H9 (cell line): ENCODE measurements around the gene SLC35E3. TPM values are rescaled to one million over a fixed set of nuclear protein-coding genes. Genes with fewer than 3 reads are reported as not detected.

ENCODE experiments used
- DNase-seq: peaks from one replicate; pipeline ENCODE4 v3.0.0-alpha.2; 2017
- H2AFZ ChIP-seq: one replicate; pipeline ENCODE4 v1.6.1; 2013; ENCODE audit warnings: mild to moderate bottlenecking, low read length, control low read depth, moderate library complexity
- H2AK5ac ChIP-seq: 2 replicates; pipeline ENCODE4 v1.6.1; 2013; ENCODE audit warnings: low read length, control low read depth, mixed read lengths; ENCODE audit not compliant: insufficient read length
- H2BK120ac ChIP-seq: one replicate; pipeline ENCODE4 v1.6.1; 2013; ENCODE audit warnings: low read depth, mild to moderate bottlenecking, low read length, control low read depth, inconsistent platforms; ENCODE audit not compliant: poor library complexity, severe bottlenecking
- H2BK12ac ChIP-seq: 2 replicates; pipeline ENCODE4 v1.6.1; 2013; ENCODE audit warnings: low read length, control low read depth, mixed read lengths, low read depth; ENCODE audit not compliant: insufficient read length
- H2BK15ac ChIP-seq: 2 replicates; pipeline ENCODE4 v1.6.1; 2013; ENCODE audit warnings: low read depth, low read length, control low read depth
- H2BK20ac ChIP-seq: one replicate; pipeline ENCODE4 v1.6.1; 2013; ENCODE audit warnings: low read depth, mild to moderate bottlenecking, low read length, control low read depth, inconsistent platforms; ENCODE audit not compliant: poor library complexity, severe bottlenecking
- H2BK5ac ChIP-seq: 2 replicates; pipeline ENCODE4 v1.6.1; 2013; ENCODE audit warnings: low read length, control low read depth, mixed read lengths; ENCODE audit not compliant: insufficient read length
- H3K14ac ChIP-seq: 2 replicates; pipeline ENCODE4 v1.6.1; 2013; ENCODE audit warnings: low read length, control low read depth; ENCODE audit not compliant: insufficient read depth
- H3K18ac ChIP-seq: 2 replicates; pipeline ENCODE4 v1.6.1; 2013; ENCODE audit warnings: low read depth, mild to moderate bottlenecking, mixed read lengths, low read length, control low read depth; ENCODE audit not compliant: insufficient read length
- H3K23ac ChIP-seq: 2 replicates; pipeline ENCODE4 v1.6.1; 2013; ENCODE audit warnings: low read length, control low read depth, mixed read lengths, low read depth; ENCODE audit not compliant: insufficient read length
- H3K23me2 ChIP-seq: 2 replicates; pipeline ENCODE4 v1.6.1; 2013; ENCODE audit warnings: low read depth, mild to moderate bottlenecking, mixed read lengths, low read length, control low read depth; ENCODE audit not compliant: insufficient read length, poor library complexity, severe bottlenecking
- H3K27ac ChIP-seq: 2 replicates; pipeline ENCODE4 v1.5.1; 2013; ENCODE audit warnings: low read length, control low read depth, mixed read lengths, low read depth; ENCODE audit not compliant: insufficient read length
- H3K27me3 ChIP-seq: 2 replicates; pipeline ENCODE4 v1.6.1; 2013; ENCODE audit warnings: low read length, control low read depth, inconsistent platforms; ENCODE audit not compliant: insufficient read depth
- H3K4ac ChIP-seq: 2 replicates; pipeline ENCODE4 v1.6.1; 2013; ENCODE audit warnings: low read depth, mild to moderate bottlenecking, control low read depth, inconsistent platforms, low read length, moderate library complexity
- H3K4me1 ChIP-seq: 2 replicates; pipeline ENCODE4 v1.6.1; 2013; ENCODE audit warnings: low read length, control low read depth, inconsistent platforms; ENCODE audit not compliant: insufficient read depth
- H3K4me2 ChIP-seq: 2 replicates; pipeline ENCODE4 v1.6.1; 2013; ENCODE audit warnings: low read length, control low read depth, mixed read lengths; ENCODE audit not compliant: insufficient read length, insufficient read depth
- H3K56ac ChIP-seq: 2 replicates; pipeline ENCODE4 v1.6.1; 2013; ENCODE audit warnings: low read depth, mild to moderate bottlenecking, mixed read lengths, low read length, control low read depth; ENCODE audit not compliant: insufficient read length
- H3K79me1 ChIP-seq: 2 replicates; pipeline ENCODE4 v1.6.1; 2013; ENCODE audit warnings: low read depth, mild to moderate bottlenecking, moderate library complexity, low read length, control low read depth, inconsistent platforms; ENCODE audit not compliant: insufficient read depth, poor library complexity, severe bottlenecking
- H3K79me2 ChIP-seq: 2 replicates; pipeline ENCODE4 v1.6.1; 2013; ENCODE audit warnings: low read length, control low read depth, inconsistent platforms; ENCODE audit not compliant: insufficient read depth
- H3K9ac ChIP-seq: 2 replicates; pipeline ENCODE4 v1.6.1; 2013; ENCODE audit warnings: low read length, control low read depth, mixed read lengths; ENCODE audit not compliant: insufficient read length; ENCODE audit errors: extremely low read depth
- H3K9me3 ChIP-seq: one replicate; pipeline ENCODE4 v1.6.1; 2013; ENCODE audit warnings: low read depth, low read length, inconsistent platforms; ENCODE audit not compliant: control insufficient read depth
- H3T11ph ChIP-seq: one replicate; pipeline ENCODE4 v1.6.1; 2013; ENCODE audit warnings: mild to moderate bottlenecking, low read length, control low read depth, inconsistent platforms
- H4K20me1 ChIP-seq: one replicate; pipeline ENCODE4 v1.6.1; 2013; ENCODE audit not compliant: control insufficient read depth, insufficient read length, insufficient read depth
- H4K5ac ChIP-seq: 2 replicates; pipeline ENCODE4 v1.6.1; 2013; ENCODE audit warnings: low read depth, mild to moderate bottlenecking, mixed read lengths, low read length, control low read depth; ENCODE audit not compliant: insufficient read length
- H4K8ac ChIP-seq: replicated peaks from 2 replicates; pipeline ENCODE4 v1.6.1; 2013; ENCODE audit warnings: low read length, control low read depth, mixed read lengths, low read depth; ENCODE audit not compliant: insufficient read length
- H4K91ac ChIP-seq: 2 replicates; pipeline ENCODE4 v1.6.1; 2013; ENCODE audit warnings: low read depth, mild to moderate bottlenecking, moderate library complexity, mixed read lengths, low read length, control low read depth; ENCODE audit not compliant: insufficient read length
- H3K27ac Mint-ChIP-seq, 3 experiments: 2 replicates in 2 of 3; 3 replicates in 1 of 3; pipeline ENCODE4 v1.8.0; 2020 to 2021; ENCODE audit warnings: mixed read lengths in 3 of 3, mild to moderate bottlenecking in 1 of 3, moderate library complexity in 1 of 3
- H3K27me3 Mint-ChIP-seq: 2 replicates; pipeline ENCODE4 v1.8.0; 2021; ENCODE audit warnings: low read depth, mild to moderate bottlenecking, moderate library complexity, mixed read lengths
- H3K36me3 Mint-ChIP-seq, 3 experiments: 2 replicates in 2 of 3; 3 replicates in 1 of 3; pipeline ENCODE4 v1.8.0; 2020 to 2021; ENCODE audit warnings: low read depth in 3 of 3, mixed read lengths in 3 of 3; ENCODE audit not compliant: insufficient read depth in 1 of 3
- H3K4me1 Mint-ChIP-seq, 2 experiments: 2 replicates each; pipeline ENCODE4 v1.8.0; 2020; ENCODE audit warnings: mixed read lengths in 2 of 2
- H3K4me3 Mint-ChIP-seq, 2 experiments: 2 replicates in 1 of 2; 3 replicates in 1 of 2; pipeline ENCODE4 v1.8.0; 2020 to 2021; ENCODE audit warnings: mild to moderate bottlenecking in 2 of 2, mixed read lengths in 2 of 2, moderate library complexity in 1 of 2
- H3K9me3 Mint-ChIP-seq, 2 experiments: 2 replicates in 1 of 2; 3 replicates in 1 of 2; pipeline ENCODE4 v1.8.0; 2020; ENCODE audit warnings: mild to moderate bottlenecking in 2 of 2, mixed read lengths in 2 of 2, moderate library complexity in 1 of 2
- CTCF ChIP-seq: fragments of 200-600 bp; sonication (generic); conservative IDR thresholded peaks from 3 replicates; pipeline ENCODE4 v1.8.0; 2021; ENCODE audit warnings: antibody characterized with exemption, mild to moderate bottlenecking
- WGBS: extraction: QIAGEN DNeasy Blood & Tissue Kit; methylation state at CpG from one replicate; pipeline ENCODE4 v1.1.7; 2013; ENCODE audit warnings: missing lambda C conversion rate, low lambda C conversion rate, mixed read lengths; ENCODE audit not compliant: insufficient read length; ENCODE audit errors: extremely low coverage; 5-methylcytosine and 5-hydroxymethylcytosine counted together
- total RNA-seq: library from RNA; stranded (reverse); gene quantifications from 2 replicates; pipeline ENCODE4 v1.2.1, GENCODE V29; 2021

SLC35E3 gene
- total RNA-seq, 1 experiment from 2014 or later = 17.9 TPM

GRCh38 chr12:68815232-68815927 is 69.4 kb downstream of the SLC35E3 start:
- no peak overlapping the region for H3K4me2 ChIP-seq
- no peaks in the 10 kb centered on the region for H3K27me3 Mint-ChIP-seq
- no peaks in the 10 kb centered on the region for H3K9me3 Mint-ChIP-seq
- no peak overlapping the region for H4K5ac ChIP-seq
- H3K14ac ChIP-seq = no peak overlapping the region
- no peak overlapping the region for H2AK5ac ChIP-seq
- no peak for DNase-seq
- no peak overlapping the region for H3K56ac ChIP-seq
- H3K23me2 ChIP-seq = no peaks in the 10 kb centered on the region
- no peak overlapping the region for H2BK5ac ChIP-seq
- H3K27ac Mint-ChIP-seq = no peak overlapping the region
- H2BK120ac ChIP-seq = no peak overlapping the region
- H3K4me1 Mint-ChIP-seq = peaks cover 0 to 13% of the 10 kb centered on the region in 2 experiments; a peak in 2 of 4 replicates
- H3K4ac ChIP-seq = no peak overlapping the region
- no peak overlapping the region for H2BK12ac ChIP-seq
- no peak overlapping the region for H2BK15ac ChIP-seq
- H3K27ac ChIP-seq = no peak overlapping the region
- H3K9me3 ChIP-seq = no peaks in the 10 kb centered on the region
- no peaks in the 10 kb centered on the region for H3K27me3 ChIP-seq
- no peak overlapping the region for H2BK20ac ChIP-seq
- TF ChIP-seq CTCF = no peak
- no peak overlapping the region for H3K18ac ChIP-seq
- H3K9ac ChIP-seq = no peak overlapping the region
- H4K91ac ChIP-seq = no peak overlapping the region
- no peak overlapping the region for H3K23ac ChIP-seq
- no peak overlapping the region for H4K8ac ChIP-seq
- no CpG with 5 or more reads among the region's 5 CpGs for WGBS
- no peak overlapping the region for H2AFZ ChIP-seq
- no peaks in the 10 kb centered on the region for H3K79me1 ChIP-seq
- H3K4me1 ChIP-seq = no peaks in the 10 kb centered on the region
- peaks cover 19 to 81% (median 73%) of the 10 kb centered on the region in 3 experiments; a peak in 6 of 7 replicates for H3K36me3 Mint-ChIP-seq
- no peak overlapping the region for H3T11ph ChIP-seq
- H3K79me2 ChIP-seq = peaks cover 2% of the 10 kb centered on the region; the same call in 1 of the 2 replicates
- H4K20me1 ChIP-seq = no peaks in the 10 kb centered on the region
- no peak overlapping the region for H3K4me3 Mint-ChIP-seq
